ENCODE measurements around the gene ETS1. TPM values are rescaled to one million over a fixed set of nuclear protein-coding genes. Genes with fewer than 3 reads are reported as not detected.

The ETS1 gene
- total RNA-seq, 1 donor from 2014 or later, result 90.8 TPM

DNA sequence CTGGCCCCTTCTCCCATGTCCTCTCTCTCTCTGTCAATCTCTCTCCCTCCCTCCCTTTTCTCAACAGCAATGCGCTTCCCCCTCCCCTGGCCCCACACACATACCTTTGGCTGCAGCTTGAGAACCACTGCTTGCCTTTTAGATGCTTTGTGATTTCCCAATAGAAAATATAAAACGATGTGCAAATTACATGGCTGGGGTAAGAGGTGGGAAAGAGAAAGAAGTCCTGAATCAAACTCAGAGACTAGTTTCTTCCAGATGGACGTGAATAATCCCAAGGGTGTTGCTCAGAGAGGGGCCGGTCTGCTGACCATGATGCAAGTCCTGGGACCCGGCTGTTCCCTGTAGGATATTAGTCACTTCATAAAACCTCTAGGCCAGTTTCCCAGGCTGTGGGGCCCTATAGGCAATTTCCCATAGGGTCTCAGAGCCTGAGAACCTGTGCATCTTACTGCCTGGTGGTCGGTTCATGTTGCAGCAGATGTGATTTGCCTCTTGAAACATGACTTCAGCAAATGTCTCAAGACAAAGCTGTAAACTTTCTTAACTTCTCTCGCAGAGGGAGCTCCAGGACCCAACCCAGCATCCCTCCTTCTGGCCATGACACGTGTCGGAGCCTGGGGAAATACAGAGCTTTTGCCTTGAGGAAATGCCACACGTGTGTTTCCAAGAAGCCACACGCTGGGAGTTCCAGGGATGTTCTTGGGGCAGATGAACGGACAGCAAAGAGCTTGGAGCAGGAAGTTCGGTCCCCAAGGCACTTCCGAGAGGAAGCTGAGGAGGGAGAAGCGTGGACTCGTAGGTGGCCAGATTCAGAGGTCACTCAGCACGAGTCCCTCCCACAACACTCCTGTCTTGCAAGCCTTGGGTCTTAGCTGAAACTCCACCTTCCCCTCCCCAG is 34.5 kb upstream of the ETS1 start:
- DNase-seq (ENCODE audit: low spot score) (no peak), ATAC-seq (peak; percentile 52)
- intact Hi-C loops (cut with DNase I), result loop anchor here (10.0 kb wide), 1 partner anchor 447 kb away; no protein-coding TSS in a partner anchor

DNA sequence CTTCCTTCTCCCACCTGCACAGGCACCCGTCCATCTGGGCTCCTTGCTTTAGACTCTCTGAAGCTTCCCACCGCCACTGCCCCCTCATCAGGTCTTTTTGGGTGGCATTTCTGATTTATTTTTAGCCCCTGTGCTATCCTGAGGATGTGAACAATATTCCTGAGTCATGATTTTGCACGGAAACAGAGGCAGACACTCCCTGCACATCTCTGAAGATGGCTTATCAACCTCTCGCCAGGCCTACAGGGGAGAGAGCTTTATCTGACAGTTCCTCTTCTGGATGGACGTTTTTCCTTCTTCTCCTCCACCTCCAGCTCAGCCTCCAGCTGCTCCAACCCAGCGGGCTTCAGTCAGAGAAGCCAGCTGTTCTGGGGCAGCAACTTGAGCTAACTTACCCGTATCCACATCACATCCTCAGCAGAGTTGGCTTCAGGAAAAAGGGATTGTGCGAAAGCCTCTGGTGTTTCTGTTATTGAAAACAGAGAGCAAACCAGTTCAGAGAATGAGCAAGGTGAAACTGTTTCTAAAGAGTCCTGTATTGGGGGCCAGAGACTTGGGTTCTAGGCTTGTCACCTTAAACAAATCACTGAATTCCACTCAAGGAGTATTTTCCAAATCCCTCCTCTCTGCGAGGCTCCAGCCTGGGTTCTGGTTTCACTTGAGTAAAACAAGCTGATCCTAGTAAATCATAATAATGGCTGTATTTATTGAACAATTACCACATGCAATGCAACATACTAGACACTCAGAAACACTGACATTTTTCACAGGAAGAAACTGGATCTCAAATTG is 33.1 kb upstream of the ETS1 start:
- DNase-seq (ENCODE audit: low spot score), result no peak

GRCh38 chr11:128619540-128620308 is 32.4 kb upstream of the ETS1 start:
- intact Hi-C loops (cut with DNase I), result loop anchor here (10.0 kb wide), 1 partner anchor 445 kb away; no protein-coding TSS in a partner anchor
- DNase-seq (ENCODE audit: low spot score), result no peak
- ATAC-seq, result no peak

More for the DNA sequence above, 33.1 kb upstream of the ETS1 start:
- intact Hi-C loops (cut with DNase I), result loop anchor here (10.0 kb wide), 1 partner anchor 446 kb away; no protein-coding TSS in a partner anchor
- no peak for ATAC-seq

DNA sequence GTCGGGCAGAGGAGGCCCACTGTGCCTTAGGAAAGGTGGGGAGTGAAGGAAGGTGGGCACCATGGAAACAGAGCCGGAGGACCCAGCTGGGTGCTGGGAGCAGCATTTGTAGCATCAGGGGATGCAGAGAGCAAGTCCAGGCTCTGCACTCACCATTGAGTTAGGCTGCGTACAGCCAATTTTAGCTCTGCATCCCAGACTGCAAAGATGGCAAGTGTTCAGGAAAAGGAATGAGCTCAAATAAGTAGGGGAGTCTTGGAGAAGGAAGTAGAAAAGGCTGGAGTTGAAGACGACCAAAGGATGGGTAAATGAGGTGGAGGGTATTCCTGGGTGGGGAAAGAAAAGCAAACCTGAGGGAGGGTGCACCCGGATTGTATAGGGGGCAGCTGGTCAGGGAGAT is 31.6 kb upstream of the ETS1 start:
- intact Hi-C loops (cut with DNase I), result no loop called here
- DNase-seq (ENCODE audit: low spot score), result no peak

GRCh38 chr11:128618603-128619002 is 31.2 kb upstream of the ETS1 start:
- no peak for ATAC-seq
- intact Hi-C loops (cut with DNase I), result no loop called here
- DNase-seq (ENCODE audit: low spot score), result no peak

More for the DNA sequence above, 31.6 kb upstream of the ETS1 start:
- ATAC-seq, result no peak

- no peak for DNase-seq (ENCODE audit: low spot score)
- no peak for ATAC-seq
- intact Hi-C loops (cut with DNase I), result no loop called here
These were observed 28.8 kb upstream of the ETS1 start for GRCh38 chr11:128616161-128616560.

DNA sequence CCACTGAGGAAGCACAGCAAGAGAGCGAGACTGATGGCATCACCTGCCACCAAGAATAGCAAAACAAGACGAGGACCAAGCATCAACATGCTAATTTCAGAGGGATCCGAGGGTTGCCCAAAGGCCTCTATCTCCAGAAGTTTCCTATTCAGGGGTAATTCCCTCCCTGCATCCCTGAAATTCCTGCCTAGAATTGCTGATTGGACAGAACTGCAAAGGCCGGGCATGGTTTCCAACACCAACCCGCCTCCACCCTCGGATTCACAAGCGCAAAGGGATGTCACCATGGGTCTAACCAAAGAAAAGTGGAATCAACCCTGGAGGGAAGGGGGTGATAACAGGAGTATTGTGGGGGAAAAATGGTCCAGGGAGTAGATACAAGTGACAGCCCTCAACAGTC is 28.3 kb upstream of the ETS1 start:
- ATAC-seq, result no peak
- intact Hi-C loops (cut with DNase I), result no loop called here
- no peak for DNase-seq (ENCODE audit: low spot score)

GRCh38 chr11:128615076-128615475 is 27.7 kb upstream of the ETS1 start:
- DNase-seq (ENCODE audit: low spot score) (no peak), ATAC-seq (no peak)
- intact Hi-C loops (cut with DNase I), result no loop called here

- DNase-seq (ENCODE audit: low spot score) (no peak), ATAC-seq (no peak)
- intact Hi-C loops (cut with DNase I), result no loop called here
These were observed 26.7 kb upstream of the ETS1 start for GRCh38 chr11:128614026-128614425.

GRCh38 chr11:128613300-128613995 is 26.1 kb upstream of the ETS1 start:
- DNase-seq (ENCODE audit: low spot score), result no peak
- ATAC-seq, result no peak
- intact Hi-C loops (cut with DNase I), result no loop called here

- DNase-seq (ENCODE audit: low spot score), result no peak
- ATAC-seq, result peak; percentile 34
- intact Hi-C loops (cut with DNase I), result no loop called here
These were observed 23.6 kb upstream of the ETS1 start for GRCh38 chr11:128610721-128611617.

DNA sequence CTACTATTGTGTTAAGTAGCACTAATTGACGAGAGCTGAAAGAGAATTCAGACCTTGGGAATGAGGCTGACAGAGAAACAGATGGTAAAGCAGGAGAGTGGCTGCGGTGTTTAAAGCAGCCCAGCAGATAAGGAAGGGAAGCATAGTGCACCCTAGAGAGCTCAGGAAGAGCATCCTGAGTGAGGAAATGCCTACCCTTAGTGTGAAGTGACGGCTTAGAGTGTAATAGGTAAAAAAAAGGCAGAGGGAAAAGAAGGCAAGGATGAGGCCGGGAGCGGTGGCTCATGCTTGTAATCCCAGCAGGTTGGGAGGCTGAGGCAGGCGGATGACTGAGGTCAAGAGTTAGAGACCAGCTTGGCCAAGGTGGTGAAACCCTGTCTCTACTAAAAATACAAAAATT is 22.4 kb upstream of the ETS1 start:
- DNase-seq (ENCODE audit: low spot score), result no peak
- ATAC-seq, result no peak
- intact Hi-C loops (cut with DNase I), result no loop called here

DNA sequence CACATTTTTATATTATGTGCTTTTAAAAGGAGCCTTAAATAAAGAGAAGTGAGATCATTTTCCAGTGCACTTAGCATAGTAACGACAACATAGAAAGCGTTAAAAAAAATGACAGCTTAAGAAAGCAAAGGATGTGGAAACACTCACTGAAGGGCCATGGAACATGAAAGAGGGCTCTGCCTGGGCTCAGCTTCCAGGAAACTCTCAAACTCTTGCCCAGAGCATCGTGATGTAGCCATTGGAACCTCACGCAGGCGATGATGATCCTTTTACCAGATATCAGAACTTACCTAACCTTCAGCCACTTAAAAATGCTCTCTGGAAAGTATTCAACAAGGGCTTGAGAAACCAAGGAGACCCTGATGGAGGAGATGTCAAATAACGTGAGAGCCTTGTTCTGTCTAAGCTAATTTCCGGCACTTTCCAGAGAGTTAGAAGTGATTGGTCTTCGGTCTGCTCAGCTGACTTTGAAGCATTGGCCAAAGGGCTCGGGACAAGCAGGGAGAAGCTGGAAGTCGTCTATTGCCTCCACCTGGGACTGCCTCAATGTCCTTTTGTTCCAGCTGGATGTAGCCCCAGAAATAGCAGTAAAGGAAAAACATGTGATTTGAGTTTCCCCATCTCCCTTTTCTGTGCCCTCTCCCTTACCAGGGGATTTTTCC is 21.5 kb upstream of the ETS1 start:
- DNase-seq (ENCODE audit: low spot score), result no peak
- intact Hi-C loops (cut with DNase I), result no loop called here
- ATAC-seq, result no peak

- intact Hi-C loops (cut with DNase I), result no loop called here
These were observed 20.5 kb upstream of the ETS1 start for GRCh38 chr11:128607819-128608218.

DNA sequence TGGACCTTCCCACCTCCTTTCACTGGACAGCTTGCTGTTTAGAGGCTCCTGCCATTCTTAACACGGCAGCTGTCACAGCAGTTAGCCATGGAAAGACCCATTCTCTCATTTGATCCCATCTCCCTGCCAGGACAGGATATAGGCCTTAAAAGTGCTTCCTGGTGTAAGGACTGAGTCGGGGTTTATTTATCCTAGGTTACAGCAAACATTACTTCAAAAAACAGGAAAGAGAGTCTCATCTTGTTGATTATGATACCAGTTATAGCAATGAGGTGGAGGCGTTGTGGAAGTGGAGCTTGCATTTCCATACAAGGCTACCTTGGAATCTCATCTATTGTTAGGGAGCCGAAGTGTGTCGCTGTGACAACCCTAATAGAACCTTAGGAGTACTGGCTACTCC is 17.4 kb upstream of the ETS1 start:
- intact Hi-C loops (cut with DNase I), result no loop called here
- no peak for ATAC-seq
- no peak for DNase-seq (ENCODE audit: low spot score)

More at GRCh38 chr11:128607819-128608218, 20.5 kb upstream of the ETS1 start:
- no peak for DNase-seq (ENCODE audit: low spot score)
- ATAC-seq, result no peak

DNA sequence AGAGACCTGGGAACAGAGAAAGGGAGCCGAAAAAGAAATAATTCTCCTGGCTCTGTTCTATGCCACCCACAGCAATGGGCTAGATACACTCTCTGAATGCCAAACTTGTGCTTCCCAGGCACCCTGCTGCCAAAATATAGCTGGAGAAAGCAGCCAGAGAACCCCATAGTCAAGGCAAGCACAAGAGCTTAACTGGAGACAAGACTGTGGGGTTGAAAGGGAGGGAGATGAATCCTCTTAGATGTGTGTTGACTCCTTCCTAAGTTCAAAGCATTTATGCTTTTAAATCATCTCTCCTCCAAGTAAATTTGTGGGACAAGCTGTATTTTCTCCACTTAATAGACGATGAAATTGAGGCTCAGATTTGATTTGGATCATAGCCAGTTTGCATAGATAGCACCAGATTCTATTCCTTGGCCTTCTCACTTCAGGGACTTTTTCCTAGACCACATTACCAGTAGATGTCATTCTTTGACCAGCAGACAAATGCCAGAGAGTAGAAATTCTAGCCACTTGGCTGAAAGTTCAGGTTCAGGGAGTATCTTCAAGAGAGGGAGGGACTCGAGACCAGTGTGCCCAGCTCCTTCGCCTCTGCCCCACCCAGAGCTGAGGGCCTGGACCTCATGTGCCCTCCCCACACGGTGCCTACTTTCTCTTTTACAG is 16.5 kb upstream of the ETS1 start:
- no peak for ATAC-seq
- intact Hi-C loops (cut with DNase I), result no loop called here
- no peak for DNase-seq (ENCODE audit: low spot score)

Measured in sciatic nerve (tissue), 2 donors.